Vagina (tissue), 2 donors: ENCODE data around the gene BCL6B. TPM values are rescaled to one million over a fixed set of nuclear protein-coding genes. Genes with fewer than 3 reads are reported as not detected.

Experiments
- DNase-seq, 2 donors: peaks; one replicate each; pipeline ENCODE4 v3.0.0-alpha.2; 2017; ENCODE audit errors: extremely low spot score in 2 of 2
- H3K27ac ChIP-seq: fragments of 200-600 bp; sonication (generic); one replicate; pipeline ENCODE4 v1.5.1; 2019
- H3K27me3 ChIP-seq: fragments of 200-600 bp; sonication (generic); one replicate; pipeline ENCODE4 v1.5.1; 2019
- H3K36me3 ChIP-seq, 2 donors: fragments of 200-600 bp; sonication (generic); one replicate each; pipeline ENCODE4 v1.5.1; 2017 to 2019
- H3K4me1 ChIP-seq: fragments of 200-600 bp; sonication (generic); one replicate; pipeline ENCODE4 v1.5.1; 2019
- H3K4me3 ChIP-seq, 2 donors: fragments of 200-600 bp; sonication (generic); 1 replicate in 1 of 2; 2 replicates in 1 of 2; pipeline ENCODE4 v1.5.1; 2016 to 2019
- H3K9me3 ChIP-seq: fragments of 200-600 bp; sonication (generic); one replicate; pipeline ENCODE4 v1.5.1; 2019
- POLR2A ChIP-seq, 2 donors: fragments of 450-650 bp; IDR thresholded peaks; one replicate each; pipeline ENCODE4 v1.6.1; 2017; ENCODE audit warnings: antibody characterized with exemption in 2 of 2, mild to moderate bottlenecking in 2 of 2, moderate library complexity in 2 of 2
- POLR2AphosphoS5 ChIP-seq, 2 donors: sonication (generic); formaldehyde crosslinking; IDR thresholded peaks; one replicate each; pipeline ENCODE4 v1.9.0; 2017; ENCODE audit warnings: antibody characterized with exemption in 2 of 2, mild to moderate bottlenecking in 2 of 2, low read depth in 1 of 2; ENCODE audit not compliant: insufficient read depth in 1 of 2
- intact Hi-C: fragments of 100-400 bp; cut with DNase I; formaldehyde crosslinking; loops from one replicate; pipeline ENCODE4 v1.15.1; 2023
- total RNA-seq: library from RNA; depleted of rRNA; stranded (reverse); fragments of >200 nt; gene quantifications from one replicate; pipeline ENCODE4 v1.2.3, GENCODE V29; 2016
- TF ChIP-seq, protein P1 (sequence below), 3 experiments: fragments of 450-650 bp in 2 of 3; fragments of 200-600 bp in 1 of 3; sonication (generic) in 1 of 3; IDR thresholded peaks; one replicate each; pipeline ENCODE4 v1.5.1; 2017 to 2019; ENCODE audit warnings: antibody characterized with exemption in 3 of 3, mild to moderate bottlenecking in 2 of 3, moderate library complexity in 2 of 3

Gene BCL6B
- total RNA-seq, 1 donor from 2014 or later = 10.1 TPM

DNA sequence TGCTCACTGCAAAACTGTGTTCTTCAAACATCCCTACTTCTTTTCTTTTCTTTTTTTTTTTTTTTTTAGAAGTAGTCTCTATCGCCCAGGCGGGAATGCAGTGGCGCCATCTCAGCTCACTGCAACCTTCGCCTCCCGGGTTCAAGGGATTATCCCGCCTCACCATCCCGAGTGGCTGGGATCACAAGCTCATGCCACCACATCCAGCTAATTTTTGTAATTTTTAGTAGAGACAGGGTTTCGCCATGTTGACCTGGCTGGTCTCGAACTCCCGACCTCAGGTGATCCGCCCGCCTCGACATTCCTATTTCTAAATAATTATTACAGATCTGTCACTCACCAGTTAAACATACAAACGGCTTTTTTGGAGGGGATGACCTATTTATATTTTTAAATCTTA lies 11.4 kb upstream of the BCL6B start:
- no peak for TF ChIP-seq POLR2A (IDR thresholded peaks at IDR 0.05)

DNA sequence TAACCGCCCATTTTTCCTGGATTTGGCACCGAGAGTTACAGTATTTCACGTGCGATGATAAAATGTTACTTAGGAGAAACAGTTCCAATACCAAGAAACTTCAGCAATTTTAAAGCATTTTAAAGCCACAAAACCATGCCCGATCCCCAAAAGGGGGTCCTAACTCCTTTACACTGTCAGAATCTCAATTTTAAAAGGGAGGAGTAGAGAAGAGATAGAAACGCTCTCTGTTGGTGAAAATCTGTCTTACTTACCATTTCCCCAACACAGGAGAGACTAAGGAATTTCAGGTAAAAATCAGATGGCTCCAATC lies 11.0 kb upstream of the BCL6B start:
- Histone ChIP-seq H3K36me3 (no peaks in the 10 kb centered on the region), H3K27ac (peak overlapping the region; percentile 96)
- intact Hi-C loops = no loop called here

More for the DNA sequence above, 11.4 kb upstream of the BCL6B start:
- Histone ChIP-seq H3K4me3 (peak overlapping the region; percentile 68 to 85), H3K4me1 (peaks cover 50% of the 10 kb centered on the region), H3K9me3 (no peaks in the 10 kb centered on the region), H3K27me3 (no peaks in the 10 kb centered on the region), H3K36me3 (no peaks in the 10 kb centered on the region), H3K27ac (peak overlapping the region; percentile 96)
- DNase-seq = no peak
- intact Hi-C loops = no loop called here

DNA sequence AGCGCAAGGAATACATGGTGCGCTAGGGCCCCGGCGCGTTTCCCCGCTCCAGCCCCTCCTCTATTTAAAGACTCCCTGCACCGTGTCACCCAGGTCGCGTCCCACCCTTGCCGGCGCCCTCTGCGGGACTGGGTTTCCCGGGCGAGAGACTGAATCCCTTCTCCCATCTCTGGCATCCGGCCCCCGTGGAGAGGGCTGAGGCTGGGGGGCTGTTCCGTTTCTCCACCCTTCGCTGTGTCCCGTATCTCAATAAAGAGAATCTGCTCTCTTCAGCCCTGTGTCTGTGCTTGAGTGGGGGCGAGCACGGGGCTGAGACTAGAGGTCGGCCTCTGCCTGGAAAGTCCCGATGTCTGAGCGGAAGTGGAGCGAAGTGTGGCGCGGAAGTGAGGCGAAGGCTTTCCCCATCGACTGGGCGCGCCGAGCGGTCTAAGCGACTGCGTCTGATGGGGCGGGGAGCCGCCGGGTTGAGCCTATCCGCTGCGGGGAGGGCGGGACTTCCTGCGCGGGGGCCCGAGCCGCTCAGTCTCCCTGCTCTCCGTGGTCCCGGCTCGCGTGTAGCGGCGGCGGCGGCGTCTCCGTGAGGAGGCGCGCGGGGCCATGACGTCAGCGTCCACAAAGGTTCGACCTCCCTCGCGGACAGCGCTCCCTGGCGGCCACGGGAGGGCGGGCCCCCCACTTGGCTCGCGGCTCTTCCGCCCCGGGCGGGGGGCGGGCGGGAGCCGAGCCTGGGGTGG lies 8.4 kb upstream of the BCL6B start:
- Histone ChIP-seq H3K36me3 (no peaks in the 10 kb centered on the region), H3K4me1 (peaks cover 71% of the 10 kb centered on the region), H3K27ac (peak overlapping the region; percentile 96), H3K4me3 (peak overlapping the region; percentile 68 to 85), H3K27me3 (no peaks in the 10 kb centered on the region), H3K9me3 (no peaks in the 10 kb centered on the region)
- peak in 1 of 2 donors; percentile 97 for DNase-seq
- intact Hi-C loops = no loop called here
- TF ChIP-seq POLR2A (IDR thresholded peaks at IDR 0.05) (peak in 1 of 2 donors; percentile 70), POLR2AphosphoS5 (IDR thresholded peaks at IDR 0.05; ENCODE audit: insufficient read depth in 1 of 2, low read depth in 1 of 2) (peak; percentile 79 to 94)
- TF ChIP-seq, protein P1, sequence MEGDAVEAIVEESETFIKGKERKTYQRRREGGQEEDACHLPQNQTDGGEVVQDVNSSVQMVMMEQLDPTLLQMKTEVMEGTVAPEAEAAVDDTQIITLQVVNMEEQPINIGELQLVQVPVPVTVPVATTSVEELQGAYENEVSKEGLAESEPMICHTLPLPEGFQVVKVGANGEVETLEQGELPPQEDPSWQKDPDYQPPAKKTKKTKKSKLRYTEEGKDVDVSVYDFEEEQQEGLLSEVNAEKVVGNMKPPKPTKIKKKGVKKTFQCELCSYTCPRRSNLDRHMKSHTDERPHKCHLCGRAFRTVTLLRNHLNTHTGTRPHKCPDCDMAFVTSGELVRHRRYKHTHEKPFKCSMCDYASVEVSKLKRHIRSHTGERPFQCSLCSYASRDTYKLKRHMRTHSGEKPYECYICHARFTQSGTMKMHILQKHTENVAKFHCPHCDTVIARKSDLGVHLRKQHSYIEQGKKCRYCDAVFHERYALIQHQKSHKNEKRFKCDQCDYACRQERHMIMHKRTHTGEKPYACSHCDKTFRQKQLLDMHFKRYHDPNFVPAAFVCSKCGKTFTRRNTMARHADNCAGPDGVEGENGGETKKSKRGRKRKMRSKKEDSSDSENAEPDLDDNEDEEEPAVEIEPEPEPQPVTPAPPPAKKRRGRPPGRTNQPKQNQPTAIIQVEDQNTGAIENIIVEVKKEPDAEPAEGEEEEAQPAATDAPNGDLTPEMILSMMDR (IDR thresholded peaks at IDR 0.05) = peak in 2 of 3 experiments; percentile 32 to 75

More for the DNA sequence above, 11.0 kb upstream of the BCL6B start:
- DNase-seq = no peak
- peak overlapping the region; percentile 68 to 85 for H3K4me3 ChIP-seq
- no peaks in the 10 kb centered on the region for H3K27me3 ChIP-seq
- no peaks in the 10 kb centered on the region for H3K9me3 ChIP-seq
- TF ChIP-seq POLR2A (IDR thresholded peaks at IDR 0.05) (no peak), POLR2AphosphoS5 (IDR thresholded peaks at IDR 0.05; ENCODE audit: insufficient read depth in 1 of 2, low read depth in 1 of 2) (no peak)
- TF ChIP-seq, protein P1 (IDR thresholded peaks at IDR 0.05) = no peak
- H3K4me1 ChIP-seq = peaks cover 55% of the 10 kb centered on the region

DNA sequence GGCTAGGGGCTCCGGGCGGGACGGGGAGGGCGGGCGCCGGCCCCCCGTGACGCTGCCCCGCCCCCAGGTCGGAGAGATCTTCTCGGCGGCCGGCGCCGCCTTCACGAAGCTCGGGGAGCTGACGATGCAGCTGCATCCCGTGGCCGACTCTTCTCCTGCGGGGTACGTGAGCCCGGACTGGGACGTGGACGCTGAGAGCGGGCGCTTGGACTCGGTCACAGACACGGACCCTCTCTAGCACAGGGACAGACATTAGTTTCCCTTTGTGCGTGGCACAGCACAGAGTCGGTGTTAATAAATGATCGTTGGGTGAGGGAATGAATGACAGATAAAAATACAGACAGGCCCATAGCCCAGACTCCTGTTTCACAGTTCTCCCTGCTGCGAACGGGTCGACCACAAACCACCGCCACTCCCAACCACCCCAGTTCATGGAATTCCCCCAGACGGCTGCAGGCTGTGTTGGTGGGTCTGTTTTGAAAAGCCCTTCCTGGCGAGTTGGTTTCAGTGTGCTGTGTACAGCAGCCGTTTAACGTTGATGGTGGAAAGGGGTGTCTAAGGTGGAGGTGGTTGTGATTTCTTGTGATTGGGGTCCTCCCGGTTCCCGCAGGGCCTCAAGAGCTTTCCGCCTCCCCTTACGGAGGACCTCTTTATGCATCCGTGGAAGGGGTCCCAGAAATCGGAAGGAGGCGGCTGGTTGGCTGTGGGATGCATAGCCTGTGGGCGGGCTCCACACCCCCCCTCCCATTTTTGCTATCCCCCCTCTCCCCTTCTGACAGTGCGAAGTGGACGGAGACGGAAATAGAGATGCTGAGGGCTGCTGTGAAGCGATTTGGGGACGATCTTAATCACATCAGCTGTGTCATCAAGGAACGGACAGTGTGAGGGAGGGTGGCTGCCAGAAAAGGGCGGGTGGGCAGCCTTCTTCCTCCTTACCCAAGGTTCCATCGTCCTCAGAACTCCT lies 7.6 kb upstream of the BCL6B start:
- Histone ChIP-seq H3K36me3 (no peaks in the 10 kb centered on the region), H3K27ac (peak overlapping the region; percentile 96), H3K4me1 (peaks cover 66% of the 10 kb centered on the region), H3K27me3 (no peaks in the 10 kb centered on the region), H3K9me3 (no peaks in the 10 kb centered on the region), H3K4me3 (peak overlapping the region; percentile 68 to 85)
- DNase-seq = no peak
- TF ChIP-seq, protein P1 (IDR thresholded peaks at IDR 0.05) = no peak
- peak in 1 of 2 donors; percentile 81 for TF ChIP-seq POLR2A (IDR thresholded peaks at IDR 0.05)
- TF ChIP-seq POLR2AphosphoS5 (IDR thresholded peaks at IDR 0.05; ENCODE audit: insufficient read depth in 1 of 2, low read depth in 1 of 2) = peak in 1 of 2 donors; percentile 91
- intact Hi-C loops = no loop called here

DNA sequence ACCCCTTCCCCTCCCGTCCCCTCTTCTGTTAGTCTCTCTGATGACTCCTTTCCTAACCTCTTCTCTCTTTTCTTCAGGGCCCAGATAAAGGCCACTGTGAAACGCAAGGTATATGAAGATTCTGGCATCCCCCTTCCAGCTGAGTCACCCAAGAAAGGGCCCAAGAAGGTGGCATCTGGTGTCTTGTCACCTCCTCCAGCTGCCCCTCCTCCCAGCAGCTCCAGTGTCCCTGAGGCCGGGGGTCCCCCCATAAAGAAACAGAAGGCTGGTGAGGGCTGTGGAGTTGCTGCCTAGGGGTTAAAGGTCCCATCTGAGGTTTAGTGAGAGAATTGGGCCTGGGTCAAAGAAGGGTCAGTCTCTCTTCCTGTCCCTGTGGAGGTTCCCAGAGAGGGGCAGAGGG lies 6.4 kb upstream of the BCL6B start:
- H3K27me3 ChIP-seq = no peaks in the 10 kb centered on the region
- H3K27ac ChIP-seq = peak overlapping the region; percentile 96
- no peak overlapping the region for H3K4me3 ChIP-seq
- intact Hi-C loops = no loop called here
- peaks cover 58% of the 10 kb centered on the region for H3K4me1 ChIP-seq
- TF ChIP-seq, protein P1 (IDR thresholded peaks at IDR 0.05) = no peak
- TF ChIP-seq POLR2A (IDR thresholded peaks at IDR 0.05) (no peak), POLR2AphosphoS5 (IDR thresholded peaks at IDR 0.05; ENCODE audit: insufficient read depth in 1 of 2, low read depth in 1 of 2) (no peak)
- no peaks in the 10 kb centered on the region for H3K36me3 ChIP-seq
- DNase-seq = no peak
- no peaks in the 10 kb centered on the region for H3K9me3 ChIP-seq
